Ramos (cell line): ENCODE measurements around the gene LYRM9.
"Not testable (repeated sequence)": the region's sequence is repeated elsewhere in the genome, so short reads cannot be mapped to it uniquely, and the experiment has no call there.

Source experiments
- in situ Hi-C: fragments of 300-500 bp; cut with MboI; formaldehyde crosslinking; loops from one replicate; pipeline ENCODE4 v1.14.3; 2022; ENCODE audit warnings: low sequenced_read_pairs; ENCODE audit not compliant: unreplicated experiment

The LYRM9 gene

DNA sequence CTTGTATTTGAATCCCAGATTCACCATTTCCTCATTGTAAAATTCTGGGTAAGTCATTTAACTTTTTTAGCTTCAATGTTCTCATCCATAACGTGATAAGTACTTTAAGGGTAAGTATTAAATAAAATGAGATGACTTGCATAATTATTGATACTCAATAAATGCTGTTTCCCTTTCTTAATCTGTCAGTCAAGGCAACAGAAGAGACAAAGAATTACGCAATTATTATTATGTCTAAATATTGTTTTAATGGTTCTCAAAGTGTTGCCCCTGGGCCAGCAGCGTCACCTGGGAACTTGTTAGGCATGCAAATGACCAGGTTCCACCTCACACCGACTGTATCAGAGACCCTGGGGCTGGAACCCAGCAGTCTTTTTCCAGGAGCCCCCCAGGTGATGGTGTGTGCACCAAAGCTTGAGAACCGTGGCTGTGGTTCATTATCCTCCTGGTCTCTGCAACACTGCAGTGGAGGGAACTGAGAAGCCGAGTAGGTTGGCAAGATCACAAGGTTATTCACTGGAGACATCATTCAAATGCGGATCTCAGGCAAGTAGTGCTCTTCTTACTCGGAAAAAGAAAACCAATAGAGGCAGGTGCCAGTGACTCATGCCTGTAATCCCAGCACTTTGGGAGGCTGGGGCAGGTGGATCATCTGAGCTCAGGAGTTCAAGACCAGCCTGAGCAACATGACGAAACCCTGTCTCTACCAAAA, 43.5 kb downstream of the LYRM9 start:
- in situ Hi-C loops = loop anchor here (10.0 kb wide), 1 partner anchor 45 kb away; the partner anchor contains the start of gene LYRM9

DNA sequence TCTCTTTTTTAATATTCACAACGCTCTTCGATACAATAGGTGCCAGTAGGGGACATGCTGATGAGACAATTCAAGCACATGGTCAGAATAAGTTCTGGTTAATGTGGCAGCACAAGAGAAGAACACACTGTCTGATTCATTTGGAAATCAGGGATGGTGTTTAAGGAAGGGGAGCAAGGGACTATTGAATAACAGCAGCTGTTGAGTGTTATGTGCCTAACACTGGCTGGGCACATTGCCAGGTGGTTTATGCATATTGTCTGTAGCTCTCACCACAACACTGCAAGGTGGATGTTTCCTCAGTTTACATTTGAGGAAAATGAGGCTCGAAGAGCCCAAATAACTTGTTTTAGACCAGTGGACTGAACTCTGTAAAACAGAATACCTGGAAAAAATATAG, 44.2 kb downstream of the LYRM9 start:
- in situ Hi-C loops = loop anchor here (10.0 kb wide), 1 partner anchor 46 kb away; the partner anchor contains the start of gene LYRM9

DNA sequence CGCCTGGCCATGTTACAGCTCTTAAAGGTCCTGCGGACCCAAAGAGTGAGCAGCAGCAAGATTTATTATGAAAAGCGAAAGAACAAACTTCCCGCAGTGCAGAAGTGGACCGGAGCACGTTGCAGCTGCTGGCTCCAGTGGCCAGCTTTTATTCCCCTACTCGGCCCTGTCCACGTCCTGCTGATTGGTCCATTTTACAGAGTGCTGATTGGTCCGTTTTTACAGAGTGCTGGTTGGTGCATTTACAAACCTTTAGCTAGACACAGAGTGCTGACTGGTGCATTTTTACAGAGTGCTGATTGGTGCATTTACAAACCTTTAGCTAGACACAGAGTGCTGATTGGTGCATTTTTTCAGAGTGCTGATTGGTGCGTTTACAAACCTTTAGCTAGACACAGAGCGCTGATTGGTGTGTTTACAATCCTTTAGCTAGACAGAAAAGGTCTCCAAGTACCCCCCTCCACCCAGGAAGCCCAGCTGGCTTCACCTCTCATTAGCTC, 46.3 kb downstream of the LYRM9 start:
- in situ Hi-C loops = loop anchor here (10.0 kb wide), 1 partner anchor 48 kb away; the partner anchor contains the start of gene LYRM9

DNA sequence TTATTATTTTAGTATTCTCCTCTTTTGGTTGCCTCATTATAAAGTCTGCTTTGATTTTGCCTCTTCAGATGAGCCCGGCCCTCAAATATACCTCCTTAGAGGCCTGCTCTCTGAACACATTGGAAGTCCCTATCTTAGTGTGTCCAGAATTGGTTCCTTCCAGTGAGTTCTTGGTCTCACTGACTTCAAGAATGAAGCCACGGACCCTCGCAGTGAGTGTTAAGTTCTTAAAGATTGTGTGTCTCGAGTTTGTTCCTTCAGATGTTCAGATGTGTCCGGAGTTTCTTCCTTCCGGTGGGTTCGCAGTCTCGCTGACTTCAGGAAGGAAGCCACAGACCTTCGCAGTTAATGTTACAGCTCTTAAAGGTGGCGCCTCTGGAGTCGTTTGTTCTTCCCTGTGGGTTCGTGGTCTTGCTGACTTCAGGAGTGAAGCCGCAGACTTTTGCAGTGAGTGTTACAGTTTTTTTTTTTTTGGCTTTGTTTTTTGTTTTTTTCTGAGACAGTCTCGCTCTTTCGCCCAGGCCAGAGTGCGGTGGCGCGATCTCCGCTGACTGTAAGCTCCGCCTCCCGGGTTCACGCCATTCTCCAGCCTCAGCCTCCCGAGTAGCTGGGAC, 47.0 kb downstream of the LYRM9 start:
- in situ Hi-C loops = loop anchor here (10.0 kb wide), 1 partner anchor 49 kb away; the partner anchor contains the start of gene LYRM9

DNA sequence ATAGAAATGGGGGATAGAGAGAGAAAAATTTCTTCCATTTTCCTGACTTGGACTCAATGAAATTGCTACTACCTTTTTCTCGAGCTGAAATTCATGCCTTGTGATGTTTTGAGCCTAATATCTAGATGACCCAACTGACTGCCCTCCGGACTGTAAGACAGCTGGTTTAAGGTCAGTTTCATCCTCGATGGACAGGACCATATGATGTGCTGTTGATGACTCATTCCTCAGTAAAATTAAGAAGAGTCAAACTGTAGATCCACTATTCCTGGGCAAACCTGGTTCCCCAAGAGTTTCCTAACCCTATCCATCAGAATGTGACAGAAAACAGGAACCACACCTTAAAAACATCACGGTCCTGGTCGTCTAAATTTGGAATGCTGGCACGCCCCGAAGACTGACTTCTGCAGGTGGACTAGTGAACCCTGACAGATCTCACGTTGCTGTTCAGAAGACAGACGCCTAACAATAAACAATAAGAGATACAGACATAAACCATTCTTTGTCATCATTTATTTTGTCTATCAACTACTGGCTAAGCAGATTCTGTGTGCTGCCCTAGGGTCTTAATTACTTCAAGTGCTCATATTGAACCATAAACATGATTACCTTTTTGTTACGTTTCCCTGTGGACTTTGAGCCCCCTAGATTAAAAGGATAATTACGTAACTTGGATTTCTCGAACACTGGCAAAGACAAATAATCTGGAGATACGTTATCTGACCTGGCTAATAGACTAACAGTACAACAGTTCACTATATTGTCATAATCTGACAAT, 47.7 kb downstream of the LYRM9 start:
- in situ Hi-C loops = loop anchor here (10.0 kb wide), 1 partner anchor 49 kb away; the partner anchor contains the start of gene LYRM9

DNA sequence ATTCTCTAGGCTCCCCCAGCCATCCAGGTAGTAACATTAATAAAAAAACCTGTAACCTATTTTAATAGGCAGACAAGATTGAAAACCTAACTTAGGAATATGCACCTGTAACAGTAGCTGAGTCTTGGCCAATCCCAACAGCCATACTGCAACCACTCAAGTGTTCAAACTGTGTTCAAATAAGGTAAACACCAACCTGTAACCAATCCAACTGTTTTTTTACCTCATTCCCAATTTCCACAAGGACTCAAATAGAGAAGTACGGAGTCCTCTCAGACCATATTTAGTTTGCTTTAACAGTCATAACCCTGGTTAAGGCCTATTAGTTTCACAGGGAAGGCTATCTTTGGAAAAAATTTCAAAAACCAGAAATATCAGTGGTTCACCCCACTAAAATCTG, 52.5 kb downstream of the LYRM9 start:
- in situ Hi-C loops = loop anchor here (10.0 kb wide), 1 partner anchor 54 kb away; the partner anchor contains the start of gene LYRM9

DNA sequence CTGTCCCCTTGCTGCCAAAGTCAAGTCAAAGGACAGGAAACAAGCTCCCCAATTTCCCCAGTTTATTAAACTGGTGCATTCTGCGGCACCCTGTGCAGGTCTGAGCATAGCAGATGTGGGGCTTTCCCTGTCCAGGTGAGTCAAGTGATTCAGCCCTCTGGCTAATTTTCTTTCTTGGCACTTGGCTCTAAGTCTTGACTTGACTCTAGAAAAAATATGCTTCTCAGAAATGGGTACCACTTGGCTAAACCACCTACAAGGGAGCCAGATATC, 52.8 kb downstream of the LYRM9 start:
- in situ Hi-C loops = loop anchor here (10.0 kb wide), 1 partner anchor 54 kb away; the partner anchor contains the start of gene LYRM9

DNA sequence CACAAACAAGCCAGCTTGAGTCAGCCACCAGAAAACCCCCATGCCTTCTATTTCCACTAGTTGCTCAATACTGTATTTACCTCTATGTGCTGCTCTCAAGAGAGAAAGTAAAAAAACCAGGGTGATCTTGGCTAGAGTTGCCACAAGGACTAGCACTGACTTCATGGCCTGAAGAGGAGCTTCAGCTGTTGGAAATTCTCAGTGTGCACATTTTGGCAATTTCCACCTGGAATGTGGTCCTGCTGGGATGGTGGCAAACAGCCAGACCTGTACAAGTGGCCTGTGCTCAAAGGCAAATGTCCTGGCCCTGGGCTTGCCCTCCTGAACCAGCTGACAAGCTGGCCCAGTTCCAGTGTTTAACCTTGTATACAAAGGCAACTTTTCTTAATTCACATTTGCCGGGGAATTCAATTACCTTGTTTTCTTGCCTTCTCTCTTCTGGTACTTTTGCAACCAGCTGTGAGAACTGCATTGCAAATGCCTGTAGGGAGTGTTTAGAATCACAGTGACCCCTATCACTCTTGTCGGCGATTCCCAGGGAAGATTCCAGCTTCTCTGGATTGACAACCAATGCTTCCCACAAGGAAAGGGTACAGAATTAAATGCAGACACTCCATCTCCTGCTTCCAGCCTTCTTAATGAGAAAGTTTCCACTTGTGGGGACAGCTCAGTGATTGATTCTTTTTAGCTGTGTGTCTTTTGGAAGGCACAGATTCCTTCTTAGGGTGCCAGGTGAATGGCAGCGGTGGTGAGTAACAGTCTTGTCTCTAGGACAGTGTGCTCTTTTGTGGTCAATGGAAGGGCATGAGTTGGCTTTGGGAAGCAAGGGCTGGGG, 53.4 kb downstream of the LYRM9 start:
- in situ Hi-C loops = loop anchor here (10.0 kb wide), 1 partner anchor 55 kb away; the partner anchor contains the start of gene LYRM9

DNA sequence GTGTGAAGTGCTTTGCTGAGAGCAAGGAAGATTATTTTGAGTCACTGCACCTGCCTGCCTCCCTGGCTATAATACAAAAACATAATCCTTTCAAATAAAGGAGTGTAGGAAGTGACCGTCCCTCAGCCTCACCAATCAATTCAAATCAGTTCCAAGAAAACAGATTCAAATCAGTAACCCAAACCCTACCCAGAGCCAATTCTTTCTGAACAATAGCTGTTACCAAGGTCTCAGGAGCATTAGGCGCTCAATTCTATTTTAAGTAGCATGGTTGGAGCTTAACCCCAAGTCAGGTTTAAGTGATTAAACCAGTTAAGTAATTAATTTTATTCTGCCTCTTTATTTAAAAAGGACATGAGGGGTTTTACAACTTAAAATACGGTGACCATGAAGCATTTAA, 54.6 kb downstream of the LYRM9 start:
- in situ Hi-C loops = not testable (repeated sequence)

DNA sequence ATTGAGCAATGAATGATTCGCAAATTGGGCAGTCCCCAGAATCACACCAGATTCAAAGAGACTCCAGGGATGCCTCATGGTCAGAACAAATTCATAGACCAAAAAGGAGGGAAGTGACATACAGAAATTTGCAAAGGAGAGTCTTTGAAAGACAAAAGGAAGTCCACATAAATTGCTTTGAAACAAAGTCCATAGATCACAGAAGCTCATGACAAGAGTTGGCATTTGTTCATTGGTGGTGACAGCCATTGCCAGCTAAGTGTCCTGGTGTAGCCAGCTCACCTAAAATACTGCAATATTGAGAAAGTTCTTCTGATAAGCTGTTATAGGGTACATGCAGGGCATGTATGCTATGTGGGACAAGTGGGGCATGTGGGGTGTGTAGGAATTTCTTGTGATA, 55.4 kb downstream of the LYRM9 start:
- in situ Hi-C loops = not testable (repeated sequence)

DNA sequence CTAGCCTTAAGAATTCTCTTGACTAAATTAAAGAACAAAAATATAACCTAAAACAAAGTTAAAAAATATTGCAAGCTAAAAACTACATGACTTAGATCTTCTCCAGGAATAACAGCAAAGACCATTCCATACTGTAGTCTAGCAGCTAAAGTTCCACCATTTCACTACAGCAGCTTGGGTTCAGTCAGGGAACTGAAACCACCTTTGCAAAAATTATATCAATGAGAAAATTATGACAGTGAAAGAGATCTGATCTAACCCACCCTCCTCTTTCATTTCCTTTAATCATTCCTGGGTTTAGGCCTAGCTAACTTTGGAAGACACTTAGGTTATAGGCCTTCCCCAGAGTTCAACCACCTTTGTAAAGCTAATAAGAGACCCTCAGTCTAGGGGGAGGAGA, 56.5 kb downstream of the LYRM9 start:
- in situ Hi-C loops = no loop called here

DNA sequence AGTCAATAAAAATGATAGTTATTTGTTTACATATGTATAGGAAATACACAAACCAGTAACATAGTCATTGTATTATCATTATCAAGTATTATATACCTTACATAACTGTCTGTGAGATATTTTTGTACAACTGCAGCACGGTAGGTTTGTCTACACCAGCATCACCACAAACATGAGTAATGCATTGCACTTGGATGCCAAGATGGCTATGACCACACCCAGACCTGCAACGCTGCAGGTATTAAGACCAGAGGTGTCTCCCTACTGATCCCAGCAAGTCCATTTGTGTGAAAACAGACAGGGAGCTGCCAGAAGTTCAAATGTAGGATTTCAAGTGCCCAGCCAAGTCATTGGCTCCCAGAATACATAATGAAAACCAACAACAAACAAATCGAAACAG, 58.6 kb downstream of the LYRM9 start:
- in situ Hi-C loops = no loop called here

DNA sequence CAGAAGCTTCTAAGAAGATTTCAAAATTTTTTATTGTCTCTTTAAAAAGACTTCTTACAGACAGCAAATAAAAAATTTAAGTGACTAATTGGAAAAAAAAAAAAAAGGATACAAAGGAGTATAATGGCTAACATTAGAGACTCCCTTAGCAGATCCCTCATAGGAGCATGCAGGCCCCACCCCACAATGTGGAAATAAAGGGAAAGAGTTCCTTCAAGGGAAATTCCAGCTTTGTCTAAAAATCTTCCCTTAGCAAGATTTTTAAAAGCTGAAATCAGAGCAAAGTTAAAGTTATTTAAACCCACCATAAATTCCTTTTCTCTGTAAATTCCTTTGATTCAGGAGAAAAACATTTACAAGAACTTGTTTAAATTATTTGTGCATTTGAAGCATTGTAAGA, 60.3 kb downstream of the LYRM9 start:
- in situ Hi-C loops = no loop called here

DNA sequence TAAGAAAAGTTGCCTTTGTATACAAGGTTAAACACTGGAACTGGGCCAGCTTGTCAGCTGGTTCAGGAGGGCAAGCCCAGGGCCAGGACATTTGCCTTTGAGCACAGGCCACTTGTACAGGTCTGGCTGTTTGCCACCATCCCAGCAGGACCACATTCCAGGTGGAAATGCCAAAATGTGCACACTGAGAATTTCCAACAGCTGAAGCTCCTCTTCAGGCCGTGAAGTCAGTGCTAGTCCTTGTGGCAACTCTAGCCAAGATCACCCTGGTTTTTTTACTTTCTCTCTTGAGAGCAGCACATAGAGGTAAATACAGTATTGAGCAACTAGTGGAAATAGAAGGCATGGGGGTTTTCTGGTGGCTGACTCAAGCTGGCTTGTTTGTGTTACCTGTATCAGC, 63.3 kb downstream of the LYRM9 start:
- in situ Hi-C loops = not testable (repeated sequence)

DNA sequence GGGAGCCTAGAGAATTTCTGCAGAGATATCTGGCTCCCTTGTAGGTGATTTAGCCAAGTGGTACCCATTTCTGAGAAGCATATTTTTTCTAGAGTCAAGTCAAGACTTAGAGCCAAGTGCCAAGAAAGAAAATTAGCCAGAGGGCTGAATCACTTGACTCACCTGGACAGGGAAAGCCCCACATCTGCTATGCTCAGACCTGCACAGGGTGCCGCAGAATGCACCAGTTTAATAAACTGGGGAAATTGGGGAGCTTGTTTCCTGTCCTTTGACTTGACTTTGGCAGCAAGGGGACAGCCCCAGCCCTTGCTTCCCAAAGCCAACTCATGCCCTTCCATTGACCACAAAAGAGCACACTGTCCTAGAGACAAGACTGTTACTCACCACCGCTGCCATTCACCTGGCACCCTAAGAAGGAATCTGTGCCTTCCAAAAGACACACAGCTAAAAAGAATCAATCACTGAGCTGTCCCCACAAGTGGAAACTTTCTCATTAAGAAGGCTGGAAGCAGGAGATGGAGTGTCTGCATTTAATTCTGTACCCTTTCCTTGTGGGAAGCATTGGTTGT, 63.9 kb downstream of the LYRM9 start:
- in situ Hi-C loops = not testable (repeated sequence)
